Measurements from ENCODE around the gene LGALS3BP. TPM values are rescaled to one million over a fixed set of nuclear protein-coding genes. Genes with fewer than 3 reads are reported as not detected.

The LGALS3BP gene
- total RNA-seq, 1 experiment from 2014 or later = 507 TPM

Other genes with a start within 250 kb of the LGALS3BP start
- 40.3 and 41.0 TPM in 2 replicates for gene CYTH1, start 197.7 kb downstream of the LGALS3BP start, total RNA-seq (2021)
- gene USP36, start 139.1 kb downstream of the LGALS3BP start, total RNA-seq (2021) = 41.4 and 46.2 TPM in 2 replicates
- gene CEP295NL, start 76.7 kb downstream of the LGALS3BP start, total RNA-seq (2021) = 3.5 and 3.6 TPM in 2 replicates
- 90.5 and 114 TPM in 2 replicates for gene TIMP2, start 54.5 kb downstream of the LGALS3BP start, total RNA-seq (2021)
- gene CANT1, start 29.8 kb upstream of the LGALS3BP start, total RNA-seq (2021) = 116 and 183 TPM in 2 replicates
- gene C1QTNF1, start 44.2 kb upstream of the LGALS3BP start, total RNA-seq (2021) = 3.4 and 3.9 TPM in 2 replicates
- 15.7 and 19.5 TPM in 2 replicates for gene ENGASE, start 94.9 kb upstream of the LGALS3BP start, total RNA-seq (2021)

Data from PC-9 (cell line).